ENCODE results near the gene COX7B2. TPM values are rescaled to one million over a fixed set of nuclear protein-coding genes. Genes with fewer than 3 reads are reported as not detected.

COX7B2 gene
- total RNA-seq, 2 experiments from 2014 or later = not detected

GRCh38 chr4:46793036-46793435 lies 116.0 kb downstream of the COX7B2 start:
- ChIA-PET POLR2A (no interaction called here), CTCF (no interaction called here)
- intact Hi-C loops (cut with DNase I, micrococcal nuclease) = no loop called here
- Histone ChIP-seq H3K4me1 (ENCODE audit: insufficient read depth, low read length) (no peaks in the 10 kb centered on the region), H3K27ac (ENCODE audit: low read depth in 1 of 2, low read length in 2 of 2) (no peak overlapping the region), H3K9me3 (ENCODE audit: control insufficient read depth in 1 of 2, insufficient read depth in 1 of 2, low read length in 2 of 2) (peaks cover 3 to 7% of the 10 kb centered on the region in 2 experiments), H3K27me3 (ENCODE audit: control insufficient read depth in 1 of 2, insufficient read depth in 2 of 2, low read length in 2 of 2) (no peaks in the 10 kb centered on the region), H3K36me3 (ENCODE audit: insufficient read depth, low read length) (no peaks in the 10 kb centered on the region), H3K4me3 (ENCODE audit: low read length) (no peak overlapping the region)
- ATAC-seq (ENCODE audit: poor library complexity) (no peak), DNase-seq (no peak)
- H3K4me1 Mint-ChIP-seq (ENCODE audit: low read depth) = no peaks in the 10 kb centered on the region
- H3K9me3 Mint-ChIP-seq = no peaks in the 10 kb centered on the region
- H3K27me3 Mint-ChIP-seq = no peaks in the 10 kb centered on the region
- no peak for TF ChIP-seq CTCF (IDR thresholded peaks at IDR 0.05)
- no peaks in the 10 kb centered on the region for H3K36me3 Mint-ChIP-seq (ENCODE audit: low read depth)
- H3K4me3 Mint-ChIP-seq = no peak overlapping the region
- H3K27ac Mint-ChIP-seq = no peak overlapping the region

- no peaks in the 10 kb centered on the region for H3K4me1 Mint-ChIP-seq (ENCODE audit: low read depth)
- Histone ChIP-seq H3K36me3 (ENCODE audit: insufficient read depth, low read length) (no peaks in the 10 kb centered on the region), H3K4me3 (ENCODE audit: low read length) (no peak overlapping the region), H3K4me1 (ENCODE audit: insufficient read depth, low read length) (no peaks in the 10 kb centered on the region), H3K27me3 (ENCODE audit: control insufficient read depth in 1 of 2, insufficient read depth in 2 of 2, low read length in 2 of 2) (no peaks in the 10 kb centered on the region), H3K9me3 (ENCODE audit: control insufficient read depth in 1 of 2, insufficient read depth in 1 of 2, low read length in 2 of 2) (peaks cover 0 to 14% of the 10 kb centered on the region in 2 experiments), H3K27ac (ENCODE audit: low read depth in 1 of 2, low read length in 2 of 2) (no peak overlapping the region)
- DNase-seq = peak in 1 of 14 experiments; percentile 6
- no peak for TF ChIP-seq CTCF (IDR thresholded peaks at IDR 0.05)
- ChIA-PET POLR2A (no interaction called here), CTCF (no interaction called here)
- intact Hi-C loops (cut with DNase I, micrococcal nuclease) = no loop called here
- H3K4me3 Mint-ChIP-seq = no peak overlapping the region
- ATAC-seq (ENCODE audit: poor library complexity) = no peak
- no peak overlapping the region for H3K27ac Mint-ChIP-seq
- H3K9me3 Mint-ChIP-seq = peaks cover 5% of the 10 kb centered on the region
- H3K36me3 Mint-ChIP-seq (ENCODE audit: low read depth) = no peaks in the 10 kb centered on the region
- no peaks in the 10 kb centered on the region for H3K27me3 Mint-ChIP-seq
These were observed 127.5 kb downstream of the COX7B2 start for GRCh38 chr4:46781434-46782092.

GRCh38 chr4:46765465-46765864 lies 143.6 kb downstream of the COX7B2 start:
- intact Hi-C loops (cut with DNase I, micrococcal nuclease) = no loop called here

More at GRCh38 chr4:46765465-46765864, 143.6 kb downstream of the COX7B2 start:
- H3K27ac ChIP-seq (ENCODE audit: low read depth in 1 of 2, low read length in 2 of 2) = no peak overlapping the region
- CTCF ChIA-PET = no interaction called here
- H3K27me3 Mint-ChIP-seq = no peaks in the 10 kb centered on the region
- DNase-seq = no peak
- H3K9me3 Mint-ChIP-seq = peaks cover 4% of the 10 kb centered on the region
- no peaks in the 10 kb centered on the region for H3K4me1 ChIP-seq (ENCODE audit: insufficient read depth, low read length)
- peaks cover 0 to 11% of the 10 kb centered on the region in 2 experiments for H3K9me3 ChIP-seq (ENCODE audit: control insufficient read depth in 1 of 2, insufficient read depth in 1 of 2, low read length in 2 of 2)
- no peak overlapping the region for H3K4me3 ChIP-seq (ENCODE audit: low read length)
- no peaks in the 10 kb centered on the region for H3K4me1 Mint-ChIP-seq (ENCODE audit: low read depth)
- ATAC-seq (ENCODE audit: poor library complexity) = no peak
- no peak overlapping the region for H3K4me3 Mint-ChIP-seq
- no peak overlapping the region for H3K27ac Mint-ChIP-seq
- no peaks in the 10 kb centered on the region for H3K36me3 Mint-ChIP-seq (ENCODE audit: low read depth)
- no peak for TF ChIP-seq CTCF (IDR thresholded peaks at IDR 0.05)
- H3K36me3 ChIP-seq (ENCODE audit: insufficient read depth, low read length) = no peaks in the 10 kb centered on the region
- POLR2A ChIA-PET = no interaction called here
- H3K27me3 ChIP-seq (ENCODE audit: control insufficient read depth in 1 of 2, insufficient read depth in 2 of 2, low read length in 2 of 2) = no peaks in the 10 kb centered on the region

Measured in CD4-positive, alpha-beta T cell (primary cell).